K562 (cell line): Measurements from ENCODE around the gene PCDHGC4. TPM values are rescaled to one million over a fixed set of nuclear protein-coding genes. Genes with fewer than 3 reads are reported as not detected.
A peak's percentile ranks its signal among the peaks of the same experiment; 100 is the strongest.

Source experiments
- CBX3 ChIP-seq, 2 experiments: IDR thresholded peaks; 1 replicate in 1 of 2; 2 replicates in 1 of 2; pipeline ENCODE4 v1.6.1; 2012; ENCODE audit warnings: inconsistent platforms in 2 of 2, low read length in 2 of 2, borderline replicate concordance in 1 of 2, control low read depth in 1 of 2
- HDAC3 ChIP-seq: fragments of 450-650 bp; IDR thresholded peaks from 2 replicates; pipeline ENCODE4 v1.6.1; 2018; ENCODE audit warnings: borderline replicate concordance, mild to moderate bottlenecking, moderate library complexity; ENCODE audit not compliant: partially characterized antibody
- MAFF ChIP-seq: IDR thresholded peaks from 2 replicates; pipeline ENCODE4 v1.6.1; 2012; ENCODE audit warnings: low read length, improper control_type of control experiment
- MCM3 ChIP-seq: fragments of 450-650 bp; IDR thresholded peaks from 2 replicates; pipeline ENCODE4 v1.6.1; 2016
- MTA3 ChIP-seq: fragments of 450-650 bp; formaldehyde crosslinking; IDR thresholded peaks from 2 replicates; pipeline ENCODE4 v1.6.1; 2017; ENCODE audit warnings: mild to moderate bottlenecking, borderline replicate concordance
- PHF20 ChIP-seq: fragments of 450-650 bp; IDR thresholded peaks from 2 replicates; pipeline ENCODE4 v1.6.1; 2018; ENCODE audit not compliant: partially characterized antibody
- POLR2AphosphoS5 ChIP-seq: IDR thresholded peaks from 2 replicates; pipeline ENCODE4 v1.6.1; 2011; ENCODE audit warnings: mild to moderate bottlenecking, low read depth, low read length, moderate library complexity; ENCODE audit not compliant: control insufficient read depth, insufficient read depth
- POU5F1 ChIP-seq: fragments of 150-350 bp; IDR thresholded peaks from 2 replicates; pipeline ENCODE4 v1.6.1; 2014; ENCODE audit warnings: borderline replicate concordance, low read length, low read depth, mild to moderate bottlenecking; ENCODE audit not compliant: partially characterized antibody
- RFX1 ChIP-seq: fragments of 450-650 bp; IDR thresholded peaks from 2 replicates; pipeline ENCODE4 v1.6.1; 2016; ENCODE audit warnings: mild to moderate bottlenecking, moderate library complexity
- SMC3 ChIP-seq: conservative IDR thresholded peaks from 2 replicates; pipeline ENCODE4 v1.6.1; 2011; ENCODE audit warnings: low read depth, low read length, improper control_type of control experiment; ENCODE audit not compliant: insufficient read depth
- TRIM24 ChIP-seq, 2 experiments: fragments of 450-650 bp; IDR thresholded peaks; 2 replicates each; pipeline ENCODE4 v1.6.1; 2016
- XRCC5 ChIP-seq: fragments of 200-400 bp; formaldehyde crosslinking; IDR thresholded peaks from 2 replicates; pipeline ENCODE4 v1.6.1; 2017; ENCODE audit warnings: low read depth, mild to moderate bottlenecking, low read length
- ZNF263 ChIP-seq: sonication (generic); formaldehyde crosslinking; IDR thresholded peaks from 2 replicates; pipeline ENCODE4 v1.8.0; 2022; ENCODE audit warnings: mild to moderate bottlenecking, missing genetic modification reagents, borderline replicate concordance
- ZNF668 ChIP-seq: fragments of 250-450 bp; sonication (Bioruptor Pico); IDR thresholded peaks from 2 replicates; pipeline ENCODE4 v1.8.0; 2022; ENCODE audit warnings: mild to moderate bottlenecking, inconsistent platforms
- polyA plus RNA-seq, 8 experiments: library from polyadenylated mRNA; depleted of rRNA in 4 of 8; stranded (reverse) in 5 of 8; unstranded in 3 of 8; fragments of >200 nt; fragmentation: Nextera tagmentation in 2 of 8; fragmentation: Illumina TruSeq in 1 of 8; extraction: Ambion mirVana in 2 of 8; extraction: Trizol in 1 of 8; gene quantifications; 2 replicates each; pipeline versions ENCODE4 v1.2.1 to v1.2.3, GENCODE V29; 2011 to 2014; ENCODE audit warnings: inconsistent platforms in 1 of 8, missing spikeins in 1 of 8
- total RNA-seq, 7 experiments: library from RNA; depleted of rRNA in 6 of 7; stranded (reverse); fragments of >200 nt in 6 of 7; fragmentation: Illumina TruSeq in 2 of 7; extraction: Trizol in 2 of 7; gene quantifications; 2 replicates each; pipeline versions ENCODE4 v1.2.1 to v1.2.3, GENCODE V29; 2011 to 2021; ENCODE audit warnings: low replicate concordance in 1 of 7
- TF ChIP-seq, protein P1 (sequence below), 3 experiments: fragments of 200-800 bp in 1 of 3; sonication (Bioruptor generic) in 1 of 3; sonication (generic) in 1 of 3; formaldehyde crosslinking in 1 of 3; IDR thresholded peaks; 2 replicates each; pipeline versions ENCODE4 v1.6.1 to v1.8.0; 2016 to 2022; ENCODE audit warnings: mild to moderate bottlenecking in 2 of 3, missing compliant biosample characterization in 2 of 3, missing genetic modification characterization in 2 of 3, missing genetic modification reagents in 1 of 3
- TF ChIP-seq, protein P2 (sequence below): fragments of 450-650 bp; IDR thresholded peaks from 2 replicates; pipeline ENCODE4 v1.7.1; 2018; ENCODE audit warnings: mild to moderate bottlenecking, low read depth; ENCODE audit not compliant: partially characterized antibody
- TF ChIP-seq, protein P3 (sequence below), 2 experiments: fragments of 150-350 bp in 1 of 2; IDR thresholded peaks; 2 replicates each; pipeline ENCODE4 v1.6.1; 2012 to 2016; ENCODE audit warnings: low read depth in 2 of 2, low read length in 2 of 2, mild to moderate bottlenecking in 1 of 2, moderate library complexity in 1 of 2

PCDHGC4 gene
- total and polyA plus RNA-seq, 9 of the 15 experiments (the other 6 are each of a cell fraction or from before 2014, with no cell fraction given): 0.05 TPM; not detected in 8

DNA sequence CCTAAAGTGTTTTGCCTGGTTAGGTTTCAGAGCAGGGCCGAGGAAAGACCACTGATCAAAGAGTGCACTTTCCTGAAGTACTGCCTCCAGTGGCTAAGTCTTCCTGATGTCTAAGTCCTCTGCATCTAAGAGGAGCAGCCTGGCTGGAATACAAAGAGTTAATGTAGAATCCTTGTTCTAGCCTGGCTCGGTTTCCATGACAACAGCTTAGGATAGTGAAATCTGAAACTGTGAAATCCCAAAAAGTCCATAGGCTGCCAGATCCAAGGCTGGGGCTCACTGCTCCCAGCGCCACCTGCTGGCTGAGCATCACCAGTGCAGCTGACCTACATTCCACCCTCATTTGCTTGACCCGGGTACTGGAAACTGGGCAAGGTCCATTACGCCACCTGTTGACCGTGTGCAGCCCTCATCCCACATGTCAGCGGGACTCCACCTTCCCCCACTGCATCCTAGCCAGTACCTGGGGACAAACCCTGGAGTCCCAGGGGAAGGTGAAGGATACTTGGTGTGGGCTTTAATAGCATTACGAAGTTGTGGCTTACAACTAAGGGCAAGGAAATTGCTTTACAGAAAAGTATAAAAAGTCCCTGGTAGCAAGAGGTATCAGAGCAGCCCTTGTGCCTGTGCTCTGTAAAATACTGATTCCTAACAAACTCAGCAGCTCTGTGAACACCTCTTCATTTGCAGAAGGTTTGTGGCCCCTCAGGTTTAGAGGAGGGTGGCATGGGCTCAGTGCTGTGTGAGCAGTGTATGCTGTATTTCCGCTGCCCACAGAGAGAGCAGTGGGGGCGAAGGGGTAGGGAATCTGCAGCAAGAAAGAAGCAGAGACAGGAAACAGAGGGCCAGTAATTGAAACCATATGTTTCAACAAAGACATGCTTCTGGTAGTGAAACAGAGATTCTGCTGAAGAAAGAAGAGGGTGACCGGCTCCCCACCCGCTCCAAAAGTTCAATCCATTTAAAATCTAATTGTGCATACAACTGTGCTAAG, 40.1 kb downstream of the PCDHGC4 start (continued):
- TF ChIP-seq, protein P1, sequence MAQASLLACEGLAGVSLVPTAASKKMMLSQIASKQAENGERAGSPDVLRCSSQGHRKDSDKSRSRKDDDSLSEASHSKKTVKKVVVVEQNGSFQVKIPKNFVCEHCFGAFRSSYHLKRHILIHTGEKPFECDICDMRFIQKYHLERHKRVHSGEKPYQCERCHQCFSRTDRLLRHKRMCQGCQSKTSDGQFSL (CRISPR knock-in tag; IDR thresholded peaks at IDR 0.05): peak; percentile 24; the same call in 1 of the 2 replicates
- TF ChIP-seq, protein P1 (tag; IDR thresholded peaks at IDR 0.05): no peak
- no peak for TF ChIP-seq MAFF
- peak; percentile 84; the same call in 1 of the 2 replicates for TF ChIP-seq XRCC5
- no peak for TF ChIP-seq HDAC3
- TF ChIP-seq PHF20: no peak
- TF ChIP-seq, protein P2, sequence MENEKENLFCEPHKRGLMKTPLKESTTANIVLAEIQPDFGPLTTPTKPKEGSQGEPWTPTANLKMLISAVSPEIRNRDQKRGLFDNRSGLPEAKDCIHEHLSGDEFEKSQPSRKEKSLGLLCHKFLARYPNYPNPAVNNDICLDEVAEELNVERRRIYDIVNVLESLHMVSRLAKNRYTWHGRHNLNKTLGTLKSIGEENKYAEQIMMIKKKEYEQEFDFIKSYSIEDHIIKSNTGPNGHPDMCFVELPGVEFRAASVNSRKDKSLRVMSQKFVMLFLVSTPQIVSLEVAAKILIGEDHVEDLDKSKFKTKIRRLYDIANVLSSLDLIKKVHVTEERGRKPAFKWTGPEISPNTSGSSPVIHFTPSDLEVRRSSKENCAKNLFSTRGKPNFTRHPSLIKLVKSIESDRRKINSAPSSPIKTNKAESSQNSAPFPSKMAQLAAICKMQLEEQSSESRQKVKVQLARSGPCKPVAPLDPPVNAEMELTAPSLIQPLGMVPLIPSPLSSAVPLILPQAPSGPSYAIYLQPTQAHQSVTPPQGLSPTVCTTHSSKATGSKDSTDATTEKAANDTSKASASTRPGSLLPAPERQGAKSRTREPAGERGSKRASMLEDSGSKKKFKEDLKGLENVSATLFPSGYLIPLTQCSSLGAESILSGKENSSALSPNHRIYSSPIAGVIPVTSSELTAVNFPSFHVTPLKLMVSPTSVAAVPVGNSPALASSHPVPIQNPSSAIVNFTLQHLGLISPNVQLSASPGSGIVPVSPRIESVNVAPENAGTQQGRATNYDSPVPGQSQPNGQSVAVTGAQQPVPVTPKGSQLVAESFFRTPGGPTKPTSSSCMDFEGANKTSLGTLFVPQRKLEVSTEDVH: no peak
- TF ChIP-seq POU5F1: no peak
- no peak for TF ChIP-seq TRIM24 (IDR thresholded peaks at IDR 0.05)
- TF ChIP-seq ZNF668 (CRISPR knock-in tag): no peak
- TF ChIP-seq, protein P3, sequence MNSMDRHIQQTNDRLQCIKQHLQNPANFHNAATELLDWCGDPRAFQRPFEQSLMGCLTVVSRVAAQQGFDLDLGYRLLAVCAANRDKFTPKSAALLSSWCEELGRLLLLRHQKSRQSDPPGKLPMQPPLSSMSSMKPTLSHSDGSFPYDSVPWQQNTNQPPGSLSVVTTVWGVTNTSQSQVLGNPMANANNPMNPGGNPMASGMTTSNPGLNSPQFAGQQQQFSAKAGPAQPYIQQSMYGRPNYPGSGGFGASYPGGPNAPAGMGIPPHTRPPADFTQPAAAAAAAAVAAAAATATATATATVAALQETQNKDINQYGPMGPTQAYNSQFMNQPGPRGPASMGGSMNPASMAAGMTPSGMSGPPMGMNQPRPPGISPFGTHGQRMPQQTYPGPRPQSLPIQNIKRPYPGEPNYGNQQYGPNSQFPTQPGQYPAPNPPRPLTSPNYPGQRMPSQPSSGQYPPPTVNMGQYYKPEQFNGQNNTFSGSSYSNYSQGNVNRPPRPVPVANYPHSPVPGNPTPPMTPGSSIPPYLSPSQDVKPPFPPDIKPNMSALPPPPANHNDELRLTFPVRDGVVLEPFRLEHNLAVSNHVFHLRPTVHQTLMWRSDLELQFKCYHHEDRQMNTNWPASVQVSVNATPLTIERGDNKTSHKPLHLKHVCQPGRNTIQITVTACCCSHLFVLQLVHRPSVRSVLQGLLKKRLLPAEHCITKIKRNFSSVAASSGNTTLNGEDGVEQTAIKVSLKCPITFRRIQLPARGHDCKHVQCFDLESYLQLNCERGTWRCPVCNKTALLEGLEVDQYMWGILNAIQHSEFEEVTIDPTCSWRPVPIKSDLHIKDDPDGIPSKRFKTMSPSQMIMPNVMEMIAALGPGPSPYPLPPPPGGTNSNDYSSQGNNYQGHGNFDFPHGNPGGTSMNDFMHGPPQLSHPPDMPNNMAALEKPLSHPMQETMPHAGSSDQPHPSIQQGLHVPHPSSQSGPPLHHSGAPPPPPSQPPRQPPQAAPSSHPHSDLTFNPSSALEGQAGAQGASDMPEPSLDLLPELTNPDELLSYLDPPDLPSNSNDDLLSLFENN (IDR thresholded peaks at IDR 0.05; ENCODE audit: low read depth in 2 of 2, low read length in 2 of 2): no peak
- peak; percentile 59; the same call in 1 of the 2 replicates for TF ChIP-seq ZNF263 (CRISPR knock-in tag)
- peak; percentile 93 for TF ChIP-seq RFX1
- TF ChIP-seq CBX3 (IDR thresholded peaks at IDR 0.05; ENCODE audit: borderline replicate concordance in 1 of 2, low read length in 2 of 2): 0 out of 3 replicates have a peak, but pooled peaks of 1 of the 2 experiments have one; percentile 12
- no peak for TF ChIP-seq MCM3
- peak; percentile 96 for TF ChIP-seq SMC3
- peak; percentile 52; the same call in 1 of the 2 replicates for TF ChIP-seq POLR2AphosphoS5
- TF ChIP-seq MTA3: 0 out of 2 replicates have a peak, but pooled peaks have one; percentile 34
